ENCODE data around the gene FAM227B. TPM values are rescaled to one million over a fixed set of nuclear protein-coding genes. Genes with fewer than 3 reads are reported as not detected.

The FAM227B gene
- 4.8 and 5.7 TPM in 2 replicates for total RNA-seq

GRCh38 chr15:49620658-49621368, at the start of gene FAM227B, which contains the start of gene DTWD1:
Gene FAM227B (minus strand): TSS chr15:49620818. CDS start chr15:49615171, 5,647 bp downstream.
Gene DTWD1 (plus strand): TSS chr15:49621048. CDS start chr15:49625168, 4,120 bp downstream.

GRCh38 chr15:49423021-49423420, 197.6 kb downstream of the FAM227B start, which contains the start of gene FGF7:
Gene FGF7 (plus strand): TSS chr15:49423242. CDS start chr15:49424298, 1,056 bp downstream.

Other genes starting within 250 kb of the FAM227B start
- under 0.01 and 0.14 TPM in 2 replicates for gene FGF7, start 197.6 kb downstream of the FAM227B start, total RNA-seq
- gene DTWD1, start 230 bp upstream of the FAM227B start, total RNA-seq: 17.7 and 25.1 TPM in 2 replicates

Measured in thoracic aorta endothelial cell (primary cell).